Amygdala (tissue), 56 donors: ENCODE measurements around the gene NDST3.
"Not testable (repeated sequence)": the region's sequence is repeated elsewhere in the genome, so short reads cannot be mapped to it uniquely, and the experiment has no call there.

ENCODE experiments used
- DNase-seq, 56 donors: peaks; one replicate each; lab custom pipeline; 2025; lab: John Stamatoyannopoulos, UW

The NDST3 gene

DNA sequence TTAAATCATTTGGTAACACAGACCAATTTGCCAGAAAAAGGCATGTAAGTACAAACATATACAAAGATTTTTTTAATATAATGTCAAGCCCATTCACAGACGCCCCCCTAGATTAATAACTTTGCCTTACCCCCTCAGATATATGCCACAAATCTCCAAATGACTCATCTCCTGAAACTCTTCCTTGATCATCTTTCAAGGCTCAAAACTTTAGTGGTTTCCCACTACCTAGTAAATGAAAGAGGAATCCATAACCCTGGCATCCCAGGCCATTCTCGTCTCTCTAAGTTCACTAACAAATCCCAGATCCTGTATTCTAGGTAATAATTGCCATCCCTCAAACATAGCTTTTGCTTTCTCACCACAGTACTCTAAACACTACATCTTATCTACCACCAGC lies 256.7 kb downstream of the NDST3 start:
- DNase-seq: no peak

DNA sequence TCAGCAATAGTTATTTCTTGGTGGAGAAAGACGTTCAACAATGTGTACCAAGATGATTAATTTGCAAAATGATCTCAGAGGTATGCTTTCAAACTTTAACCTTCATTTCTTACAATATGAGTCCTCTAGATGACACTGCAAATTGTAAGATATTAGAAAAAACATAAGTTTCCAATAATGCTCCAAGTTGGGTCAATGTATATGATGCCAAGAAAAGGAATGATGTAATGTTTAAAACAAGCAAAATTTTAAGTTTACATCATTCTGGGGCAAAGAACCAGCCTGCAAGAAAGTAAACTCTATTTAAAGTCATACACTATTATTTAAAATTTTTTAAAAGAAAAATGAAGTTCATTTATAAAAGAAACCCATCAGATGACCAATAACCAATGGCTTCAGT lies 262.4 kb downstream of the NDST3 start:
- DNase-seq: no peak

DNA sequence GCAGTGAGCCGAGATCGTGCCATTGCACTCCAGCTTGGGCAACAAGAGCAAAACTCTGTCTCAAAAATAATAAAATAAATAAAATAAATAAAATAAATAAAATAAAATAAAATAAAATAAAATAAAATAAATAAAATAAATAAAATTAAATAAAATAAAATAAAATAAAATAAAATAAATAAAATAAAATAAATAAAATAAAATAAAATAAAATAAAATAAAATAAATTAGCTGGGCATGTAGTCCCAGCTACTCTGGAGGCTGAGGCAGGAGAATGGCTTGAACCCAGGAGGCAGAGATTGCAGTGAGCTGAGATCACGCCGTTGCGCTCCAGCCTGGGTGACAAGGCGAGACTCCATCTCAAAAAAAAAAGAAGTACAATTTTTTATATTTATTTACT lies 265.3 kb downstream of the NDST3 start:
- not testable (repeated sequence) for DNase-seq

DNA sequence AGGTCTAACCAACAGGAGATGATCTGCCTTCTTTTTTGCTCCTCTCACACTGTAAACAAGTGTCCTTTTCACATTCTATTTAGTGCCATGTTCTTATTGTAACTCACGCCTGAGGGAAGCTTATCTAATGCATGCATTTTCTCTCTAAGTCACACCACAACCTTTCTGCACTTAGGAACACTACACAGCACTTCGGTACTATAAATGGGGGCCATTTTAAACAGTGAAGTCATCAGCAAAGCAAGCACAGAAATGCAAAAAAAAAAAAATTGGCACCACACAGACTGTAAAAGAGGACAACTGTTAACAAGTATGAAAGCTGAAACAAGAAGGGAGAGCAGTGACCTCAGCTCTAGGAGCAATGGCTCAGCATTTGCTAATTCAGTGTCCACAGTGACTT lies 273.4 kb downstream of the NDST3 start:
- DNase-seq: no peak
